GM12873 (cell line): ENCODE results near the gene A3GALT2.

ENCODE experiments used
- TF ChIP-seq, protein P1 (sequence below): IDR thresholded peaks from 2 replicates; pipeline ENCODE4 v1.5.1; 2012; ENCODE audit warnings: low read depth, mild to moderate bottlenecking, moderate library complexity, low read length, control low read depth; ENCODE audit not compliant: insufficient read depth; ENCODE audit errors: missing control alignments

The A3GALT2 gene

GRCh38 chr1:33330906-33331305, 10.0 kb upstream of the A3GALT2 start:
- TF ChIP-seq, protein P1, sequence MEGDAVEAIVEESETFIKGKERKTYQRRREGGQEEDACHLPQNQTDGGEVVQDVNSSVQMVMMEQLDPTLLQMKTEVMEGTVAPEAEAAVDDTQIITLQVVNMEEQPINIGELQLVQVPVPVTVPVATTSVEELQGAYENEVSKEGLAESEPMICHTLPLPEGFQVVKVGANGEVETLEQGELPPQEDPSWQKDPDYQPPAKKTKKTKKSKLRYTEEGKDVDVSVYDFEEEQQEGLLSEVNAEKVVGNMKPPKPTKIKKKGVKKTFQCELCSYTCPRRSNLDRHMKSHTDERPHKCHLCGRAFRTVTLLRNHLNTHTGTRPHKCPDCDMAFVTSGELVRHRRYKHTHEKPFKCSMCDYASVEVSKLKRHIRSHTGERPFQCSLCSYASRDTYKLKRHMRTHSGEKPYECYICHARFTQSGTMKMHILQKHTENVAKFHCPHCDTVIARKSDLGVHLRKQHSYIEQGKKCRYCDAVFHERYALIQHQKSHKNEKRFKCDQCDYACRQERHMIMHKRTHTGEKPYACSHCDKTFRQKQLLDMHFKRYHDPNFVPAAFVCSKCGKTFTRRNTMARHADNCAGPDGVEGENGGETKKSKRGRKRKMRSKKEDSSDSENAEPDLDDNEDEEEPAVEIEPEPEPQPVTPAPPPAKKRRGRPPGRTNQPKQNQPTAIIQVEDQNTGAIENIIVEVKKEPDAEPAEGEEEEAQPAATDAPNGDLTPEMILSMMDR: no peak

GRCh38 chr1:33330361-33330890, 9.5 kb upstream of the A3GALT2 start:
- TF ChIP-seq, protein P1: no peak

GRCh38 chr1:33329600-33330305, 8.9 kb upstream of the A3GALT2 start:
- TF ChIP-seq, protein P1: no peak

GRCh38 chr1:33328817-33329216, 7.9 kb upstream of the A3GALT2 start:
- TF ChIP-seq, protein P1: no peak

DNA sequence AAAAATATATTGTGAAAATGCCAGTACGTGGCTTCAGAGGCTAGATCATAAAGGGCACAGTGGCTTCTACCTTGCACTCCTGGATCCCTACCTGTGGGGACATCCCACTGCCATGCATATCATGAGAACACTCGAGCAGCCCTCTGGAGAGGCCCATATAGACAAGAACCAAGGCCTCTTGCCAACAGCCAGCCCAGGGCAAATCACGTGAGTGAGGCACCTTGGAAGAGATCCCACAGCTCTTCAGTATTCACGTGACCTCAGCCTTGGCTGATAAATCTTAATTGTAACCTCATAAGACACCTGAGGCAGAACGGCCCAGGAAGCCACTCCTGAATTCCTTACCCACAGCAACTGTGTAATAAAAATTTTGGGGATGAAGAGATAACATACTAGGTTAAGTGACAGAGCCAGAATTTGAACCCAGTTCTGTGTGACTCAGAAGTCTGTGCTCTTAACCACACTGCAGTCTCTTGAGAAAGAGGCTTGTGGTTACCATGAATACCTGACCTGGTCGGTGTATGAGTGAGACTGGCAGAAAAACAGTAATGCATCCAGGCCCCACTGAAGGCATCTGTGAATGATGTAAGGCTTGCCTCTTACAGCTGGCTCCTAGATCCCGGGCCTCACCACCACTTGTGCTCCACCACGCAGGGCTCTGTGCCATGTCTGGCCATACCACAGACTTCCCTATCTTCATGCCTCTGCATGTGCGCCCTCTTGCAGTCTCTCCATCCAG, 6.9 kb upstream of the A3GALT2 start:
- TF ChIP-seq, protein P1: no peak

DNA sequence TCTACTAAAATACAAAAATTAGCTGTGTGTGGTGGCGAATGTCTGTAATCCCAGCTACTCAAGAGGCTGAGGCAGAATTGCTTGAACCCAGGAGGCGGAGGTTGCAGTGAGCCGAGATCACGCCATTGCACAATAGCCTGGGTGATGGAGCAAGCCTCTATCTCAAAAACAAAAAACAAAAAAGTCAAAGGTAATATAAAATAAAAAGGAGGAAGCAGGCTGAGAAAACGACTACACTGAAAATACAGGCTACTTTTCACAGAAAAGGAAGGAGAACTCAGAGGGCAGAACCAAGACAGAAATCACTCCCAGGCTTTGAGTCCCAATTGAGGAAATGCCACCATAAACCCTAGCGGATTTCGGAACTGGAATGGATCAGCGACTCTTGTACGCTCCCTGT, 5.9 kb upstream of the A3GALT2 start:
- TF ChIP-seq, protein P1: no peak
